ENCODE measurements around the gene DDN.

Gene DDN

GRCh38 chr12:48961331-48961730, 37.8 kb downstream of the DDN start:
- DNase-seq, result no peak

- DNase-seq, result no peak
Observed at GRCh38 chr12:48960834-48961233, 38.3 kb downstream of the DDN start.

GRCh38 chr12:48958049-48958388, 41.2 kb downstream of the DDN start:
- no peak for DNase-seq

- DNase-seq, result peak; percentile 96
Observed at GRCh38 chr12:48957141-48958048, 41.8 kb downstream of the DDN start, which contains the start of gene ARF3. Gene ARF3 (minus strand): TSS chr12:48957487. CDS start chr12:48941095, 16,392 bp downstream.

- peak; percentile 52 for DNase-seq
Observed at GRCh38 chr12:48956279-48957140, 42.7 kb downstream of the DDN start.

- DNase-seq, result no peak
Observed at GRCh38 chr12:48954841-48955501, 44.2 kb downstream of the DDN start.

GRCh38 chr12:48954061-48954460, 45.1 kb downstream of the DDN start:
- DNase-seq, result no peak

- no peak for DNase-seq
Observed at GRCh38 chr12:48952691-48953090, 46.5 kb downstream of the DDN start.

GRCh38 chr12:48947727-48948126, 51.4 kb downstream of the DDN start:
- no peak for DNase-seq

- no peak for DNase-seq
Observed at GRCh38 chr12:48946943-48947342, 52.2 kb downstream of the DDN start.

- no peak for DNase-seq
Observed at GRCh38 chr12:48946205-48946604, 53.0 kb downstream of the DDN start.

All from stimulated activated CD4-positive, alpha-beta T cell treated with anti-CD3 and anti-CD28 coated beads, Interleukin-15, amount 100 ng/mL, for 24 hours (primary cell).